ENCODE measurements around the gene KCTD15. TPM values are rescaled to one million over a fixed set of nuclear protein-coding genes. Genes with fewer than 3 reads are reported as not detected.

KCTD15 gene
- total RNA-seq, 1 donor from 2014 or later, result 9.9 TPM

GRCh38 chr19:33811736-33812387, 15.2 kb downstream of the KCTD15 start:
- peaks cover 40% of the 10 kb centered on the region for H3K36me3 ChIP-seq
- peaks cover 28% of the 10 kb centered on the region for H3K4me1 ChIP-seq
- no peaks in the 10 kb centered on the region for H3K9me3 ChIP-seq (replicated peaks)
- TF ChIP-seq CTCF (IDR thresholded peaks at IDR 0.05; ENCODE audit: borderline replicate concordance), result no peak
- no peak overlapping the region for H3K4me3 ChIP-seq
- no peak for DNase-seq
- intact Hi-C loops (cut with micrococcal nuclease), result no loop called here
- no peak overlapping the region for H3K27ac ChIP-seq (replicated peaks)
- no peaks in the 10 kb centered on the region for H3K27me3 ChIP-seq (ENCODE audit: low read depth)

GRCh38 chr19:33812388-33813330, 16.0 kb downstream of the KCTD15 start:
- intact Hi-C loops (cut with micrococcal nuclease), result no loop called here
- H3K27me3 ChIP-seq (ENCODE audit: low read depth), result no peaks in the 10 kb centered on the region
- no peaks in the 10 kb centered on the region for H3K9me3 ChIP-seq (replicated peaks)
- TF ChIP-seq CTCF (IDR thresholded peaks at IDR 0.05; ENCODE audit: borderline replicate concordance), result no peak
- peaks cover 36% of the 10 kb centered on the region for H3K36me3 ChIP-seq
- H3K4me1 ChIP-seq, result peaks cover 32% of the 10 kb centered on the region
- no peak overlapping the region for H3K27ac ChIP-seq (replicated peaks)
- no peak overlapping the region for H3K4me3 ChIP-seq
- no peak for DNase-seq

- Histone ChIP-seq H3K27ac (replicated peaks) (no peak overlapping the region), H3K4me1 (peaks cover 32% of the 10 kb centered on the region), H3K4me3 (no peak overlapping the region), H3K36me3 (peaks cover 31% of the 10 kb centered on the region), H3K9me3 (replicated peaks) (no peaks in the 10 kb centered on the region), H3K27me3 (ENCODE audit: low read depth) (no peaks in the 10 kb centered on the region)
- no peak for TF ChIP-seq CTCF (IDR thresholded peaks at IDR 0.05; ENCODE audit: borderline replicate concordance)
- DNase-seq, result no peak
- intact Hi-C loops (cut with micrococcal nuclease), result no loop called here
These were observed 16.9 kb downstream of the KCTD15 start for GRCh38 chr19:33813391-33814101.

GRCh38 chr19:33814181-33815165, 17.8 kb downstream of the KCTD15 start:
- Histone ChIP-seq H3K4me1 (peaks cover 37% of the 10 kb centered on the region), H3K36me3 (peaks cover 31% of the 10 kb centered on the region), H3K27ac (replicated peaks) (no peak overlapping the region), H3K27me3 (ENCODE audit: low read depth) (peaks cover under 1% of the 10 kb centered on the region), H3K4me3 (no peak overlapping the region), H3K9me3 (replicated peaks) (no peaks in the 10 kb centered on the region)
- intact Hi-C loops (cut with micrococcal nuclease), result no loop called here
- TF ChIP-seq CTCF (IDR thresholded peaks at IDR 0.05; ENCODE audit: borderline replicate concordance), result no peak
- no peak for DNase-seq

All from left ventricle myocardium inferior (tissue), 1 donor.